Nephron (organoid): Measurements from ENCODE around the gene AKT2.

Source experiments
- H3K27ac Mint-ChIP-seq, 3 experiments: 2 replicates each; pipeline ENCODE4 v1.8.0; 2020; ENCODE audit warnings: mixed read lengths in 3 of 3, mild to moderate bottlenecking in 2 of 3, moderate library complexity in 1 of 3
- H3K27me3 Mint-ChIP-seq: 2 replicates; pipeline ENCODE4 v1.8.0; 2021; ENCODE audit warnings: low read depth, mild to moderate bottlenecking, moderate library complexity, mixed read lengths
- H3K36me3 Mint-ChIP-seq: 2 replicates; pipeline ENCODE4 v1.8.0; 2020; ENCODE audit warnings: low read depth, mixed read lengths
- H3K4me1 Mint-ChIP-seq: 2 replicates; pipeline ENCODE4 v1.8.0; 2020; ENCODE audit warnings: mixed read lengths
- H3K4me3 Mint-ChIP-seq, 3 experiments: 2 replicates each; pipeline ENCODE4 v1.8.0; 2020; ENCODE audit warnings: mild to moderate bottlenecking in 3 of 3, mixed read lengths in 3 of 3, moderate library complexity in 2 of 3
- H3K9me3 Mint-ChIP-seq: 2 replicates; pipeline ENCODE4 v1.8.0; 2020; ENCODE audit warnings: mixed read lengths
- TF ChIP-seq, protein P1 (sequence below), 3 experiments: fragments of 200-600 bp; sonication (generic); IDR thresholded peaks; one replicate each; pipeline ENCODE4 v1.5.0; 2021; ENCODE audit warnings: antibody characterized with exemption in 3 of 3; ENCODE audit not compliant: unreplicated experiment in 3 of 3

Gene AKT2

GRCh38 chr19:40294560-40294959, 9.4 kb upstream of the AKT2 start:
- H3K4me3 Mint-ChIP-seq = no peak overlapping the region
- no peaks in the 10 kb centered on the region for H3K4me1 Mint-ChIP-seq
- H3K27me3 Mint-ChIP-seq = no peaks in the 10 kb centered on the region
- no peaks in the 10 kb centered on the region for H3K9me3 Mint-ChIP-seq
- H3K36me3 Mint-ChIP-seq = no peaks in the 10 kb centered on the region
- TF ChIP-seq, protein P1, sequence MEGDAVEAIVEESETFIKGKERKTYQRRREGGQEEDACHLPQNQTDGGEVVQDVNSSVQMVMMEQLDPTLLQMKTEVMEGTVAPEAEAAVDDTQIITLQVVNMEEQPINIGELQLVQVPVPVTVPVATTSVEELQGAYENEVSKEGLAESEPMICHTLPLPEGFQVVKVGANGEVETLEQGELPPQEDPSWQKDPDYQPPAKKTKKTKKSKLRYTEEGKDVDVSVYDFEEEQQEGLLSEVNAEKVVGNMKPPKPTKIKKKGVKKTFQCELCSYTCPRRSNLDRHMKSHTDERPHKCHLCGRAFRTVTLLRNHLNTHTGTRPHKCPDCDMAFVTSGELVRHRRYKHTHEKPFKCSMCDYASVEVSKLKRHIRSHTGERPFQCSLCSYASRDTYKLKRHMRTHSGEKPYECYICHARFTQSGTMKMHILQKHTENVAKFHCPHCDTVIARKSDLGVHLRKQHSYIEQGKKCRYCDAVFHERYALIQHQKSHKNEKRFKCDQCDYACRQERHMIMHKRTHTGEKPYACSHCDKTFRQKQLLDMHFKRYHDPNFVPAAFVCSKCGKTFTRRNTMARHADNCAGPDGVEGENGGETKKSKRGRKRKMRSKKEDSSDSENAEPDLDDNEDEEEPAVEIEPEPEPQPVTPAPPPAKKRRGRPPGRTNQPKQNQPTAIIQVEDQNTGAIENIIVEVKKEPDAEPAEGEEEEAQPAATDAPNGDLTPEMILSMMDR (IDR thresholded peaks at IDR 0.05; ENCODE audit: unreplicated experiment in 3 of 3) = no peak
- peak overlapping the region in 1 of 3 experiments; percentile 45 for H3K27ac Mint-ChIP-seq

DNA sequence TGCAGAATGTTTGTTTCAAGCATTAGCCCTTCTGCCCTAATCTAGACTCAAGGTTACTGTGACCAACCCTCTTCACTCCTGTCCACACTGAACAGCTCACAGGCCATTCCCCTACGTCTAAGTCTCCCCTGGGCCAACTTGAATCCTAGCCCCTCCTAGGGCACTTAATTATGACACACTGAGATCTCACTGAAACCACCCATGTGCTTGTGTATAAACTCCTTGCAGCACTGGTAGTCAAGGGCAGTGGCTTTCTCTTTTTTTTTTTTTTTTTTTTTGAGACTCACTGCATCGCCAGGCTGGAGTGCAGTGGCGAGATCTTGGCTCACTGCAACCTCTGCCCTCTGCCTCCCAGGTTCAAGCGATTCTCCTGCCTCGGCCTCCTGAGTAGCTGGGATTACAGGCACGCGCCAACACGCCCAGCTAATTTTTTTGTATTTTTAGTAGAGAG, 1.9 kb upstream of the AKT2 start:
- peak overlapping the region; percentile 46 to 72 (median 65) for H3K4me3 Mint-ChIP-seq
- no peaks in the 10 kb centered on the region for H3K9me3 Mint-ChIP-seq
- no peaks in the 10 kb centered on the region for H3K27me3 Mint-ChIP-seq
- peaks cover 38% of the 10 kb centered on the region for H3K4me1 Mint-ChIP-seq
- H3K27ac Mint-ChIP-seq = peak overlapping the region; percentile 99 to 100 (median 100)
- no peaks in the 10 kb centered on the region for H3K36me3 Mint-ChIP-seq
- TF ChIP-seq, protein P1 (IDR thresholded peaks at IDR 0.05; ENCODE audit: unreplicated experiment in 3 of 3) = no peak

GRCh38 chr19:40286235-40286970, 1.3 kb upstream of the AKT2 start:
- TF ChIP-seq, protein P1 (IDR thresholded peaks at IDR 0.05; ENCODE audit: unreplicated experiment in 3 of 3) = no peak
- H3K27ac Mint-ChIP-seq = peak overlapping the region; percentile 99 to 100 (median 100)
- peaks cover 44% of the 10 kb centered on the region for H3K4me1 Mint-ChIP-seq
- H3K9me3 Mint-ChIP-seq = no peaks in the 10 kb centered on the region
- no peaks in the 10 kb centered on the region for H3K27me3 Mint-ChIP-seq
- H3K4me3 Mint-ChIP-seq = peak overlapping the region; percentile 72 to 90 (median 82)
- no peaks in the 10 kb centered on the region for H3K36me3 Mint-ChIP-seq

DNA sequence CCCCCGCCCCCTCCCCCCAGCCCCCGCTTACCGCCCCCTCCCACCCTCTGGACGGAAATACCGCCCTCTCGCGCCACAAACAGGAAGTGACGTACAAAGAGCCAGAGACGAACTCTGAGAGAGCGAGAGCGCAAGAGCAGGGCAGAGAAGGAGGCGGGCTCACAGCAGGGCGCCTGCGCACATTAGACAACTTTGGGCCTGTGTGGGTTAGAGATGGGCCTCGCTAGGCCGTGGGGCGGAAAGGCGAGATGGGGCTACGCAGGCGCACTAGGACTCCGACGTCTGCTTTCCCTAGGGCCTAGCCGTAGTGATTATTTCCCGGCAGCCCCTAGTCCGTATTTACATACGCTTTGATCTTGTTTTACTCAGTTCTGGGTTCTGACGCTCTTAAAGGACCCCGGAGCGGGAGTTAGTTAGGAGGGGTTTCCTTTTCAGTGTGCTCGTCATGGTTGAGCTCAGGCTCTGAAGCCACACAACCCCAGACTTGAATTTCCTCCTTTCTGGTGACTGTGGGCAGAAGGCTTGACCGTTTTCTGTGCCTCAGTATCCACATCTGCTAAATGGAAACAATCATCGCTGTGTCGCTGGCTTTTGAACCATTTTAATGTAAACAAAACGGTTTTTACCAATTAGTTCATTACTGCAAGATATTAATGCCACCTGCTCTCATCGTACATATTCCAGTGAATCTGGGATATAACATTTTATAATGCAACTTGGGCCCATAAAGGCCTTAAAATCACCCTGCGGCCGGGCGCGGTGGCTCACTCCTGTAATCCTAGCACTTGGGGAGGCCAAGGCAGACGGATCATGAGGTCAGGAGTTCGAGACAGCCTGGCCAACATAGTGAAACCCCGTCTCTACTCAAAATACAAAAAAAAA, 449 bp upstream of the AKT2 start:
- Mint-ChIP-seq H3K4me1 (peaks cover 48% of the 10 kb centered on the region), H3K27me3 (no peaks in the 10 kb centered on the region), H3K36me3 (no peaks in the 10 kb centered on the region), H3K4me3 (peak overlapping the region; percentile 82 to 90 (median 88)), H3K9me3 (no peaks in the 10 kb centered on the region), H3K27ac (peak overlapping the region; percentile 99 to 100 (median 100))
- TF ChIP-seq, protein P1 (IDR thresholded peaks at IDR 0.05; ENCODE audit: unreplicated experiment in 3 of 3) = no peak

DNA sequence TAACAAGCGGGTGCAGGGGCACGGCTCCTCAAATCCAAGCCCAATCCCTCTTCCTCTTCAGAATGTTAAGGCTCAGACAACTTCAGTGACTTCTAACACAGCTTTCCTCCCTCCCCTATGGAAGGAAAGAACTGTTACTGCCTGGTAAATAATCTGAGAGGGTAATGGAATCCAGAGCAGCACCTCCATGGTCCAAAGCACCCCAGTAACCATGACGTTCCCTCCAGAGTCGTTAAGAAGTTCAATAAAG, 969 bp downstream of the AKT2 start:
- no peaks in the 10 kb centered on the region for H3K27me3 Mint-ChIP-seq

More for the DNA sequence above, 969 bp downstream of the AKT2 start:
- Mint-ChIP-seq H3K36me3 (no peaks in the 10 kb centered on the region), H3K4me1 (peaks cover 59% of the 10 kb centered on the region), H3K4me3 (peak overlapping the region; percentile 90 to 98 (median 92)), H3K27ac (peak overlapping the region; percentile 99), H3K9me3 (no peaks in the 10 kb centered on the region)
- TF ChIP-seq, protein P1 (IDR thresholded peaks at IDR 0.05; ENCODE audit: unreplicated experiment in 3 of 3) = no peak
